ENCODE results near the gene IMMT.

Gene IMMT

GRCh38 chr2:86139981-86140380 lies 55.3 kb downstream of the IMMT start:
- no peak for DNase-seq

DNA sequence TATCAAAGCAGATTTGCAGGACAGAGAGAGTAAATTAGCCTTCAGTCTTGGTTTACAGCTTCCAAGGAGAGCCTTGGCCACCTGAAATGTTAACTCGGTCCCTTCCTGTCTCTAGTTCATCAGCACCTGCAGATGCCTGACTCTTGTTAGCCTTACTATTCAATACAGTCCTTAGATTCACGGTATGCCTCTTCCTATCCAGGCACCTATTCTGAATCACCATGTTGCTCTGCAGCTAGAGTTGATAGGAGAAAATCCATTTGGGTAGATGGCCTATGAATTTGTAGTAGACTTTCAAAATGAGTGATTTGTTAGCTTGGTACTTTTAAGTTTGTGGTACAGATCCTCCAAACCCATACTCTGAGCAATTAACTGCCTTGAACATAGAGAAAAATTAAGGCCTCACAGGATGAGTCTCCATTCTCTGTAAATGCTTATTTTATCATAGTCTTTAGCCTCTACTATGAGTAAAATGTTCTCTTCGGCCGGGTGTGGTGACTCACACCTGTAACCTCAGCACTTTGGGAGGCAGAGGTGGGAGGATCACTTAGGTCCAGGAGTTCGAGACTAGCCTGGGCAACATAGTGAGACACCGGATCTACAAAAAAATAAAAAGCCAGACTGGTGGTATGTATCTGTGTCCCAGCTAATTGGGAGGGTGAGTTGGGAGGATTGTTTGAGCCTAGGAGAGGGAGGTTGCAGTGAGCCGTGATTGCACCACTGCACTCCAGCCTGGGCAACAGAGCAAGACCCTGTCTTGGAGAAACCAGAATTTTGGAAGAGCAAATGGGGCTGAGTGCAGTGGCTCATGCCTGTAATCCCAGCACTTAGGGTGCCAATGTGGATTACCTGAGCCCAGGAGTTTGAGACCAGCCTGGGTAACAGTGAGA lies 56.3 kb downstream of the IMMT start:
- no peak for DNase-seq

DNA sequence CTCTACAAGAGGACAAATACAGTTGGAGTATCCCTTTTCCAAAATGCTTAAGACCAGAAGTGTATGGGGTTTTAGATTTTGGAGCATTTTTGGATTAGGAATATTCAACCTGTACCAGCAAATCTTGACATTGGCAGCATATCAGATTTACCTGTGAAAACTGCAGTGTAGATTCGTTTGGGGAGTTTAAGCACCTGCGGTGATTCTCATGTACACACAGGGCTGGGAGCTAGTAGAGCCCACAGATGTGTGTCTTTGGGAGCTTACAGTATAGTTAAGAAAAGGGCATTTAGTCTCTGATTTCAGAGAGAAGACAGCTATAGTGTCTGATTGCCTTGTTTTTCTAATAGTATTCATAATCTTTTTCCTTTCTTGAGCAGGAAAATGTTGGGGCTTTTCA lies 59.1 kb downstream of the IMMT start:
- no peak for DNase-seq

DNA sequence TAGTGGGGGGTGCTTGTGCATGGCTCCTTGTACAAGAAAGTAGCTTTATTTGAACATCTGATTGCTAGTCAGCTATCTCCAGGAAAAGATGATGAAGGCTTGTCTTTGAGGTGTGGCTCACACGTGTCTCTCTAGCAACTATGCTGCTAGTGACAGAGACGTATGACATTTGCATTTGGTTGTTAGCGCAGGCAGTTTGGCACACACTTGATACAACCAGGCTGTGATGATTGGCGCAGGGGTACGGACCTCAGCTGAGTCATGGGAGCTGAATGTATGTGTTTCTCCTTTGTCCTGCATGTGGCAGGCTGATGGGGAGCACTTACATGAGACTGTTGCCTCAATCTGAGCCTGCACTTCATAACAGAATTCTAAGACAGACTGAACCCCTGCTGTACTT lies 59.6 kb downstream of the IMMT start:
- no peak for DNase-seq

DNA sequence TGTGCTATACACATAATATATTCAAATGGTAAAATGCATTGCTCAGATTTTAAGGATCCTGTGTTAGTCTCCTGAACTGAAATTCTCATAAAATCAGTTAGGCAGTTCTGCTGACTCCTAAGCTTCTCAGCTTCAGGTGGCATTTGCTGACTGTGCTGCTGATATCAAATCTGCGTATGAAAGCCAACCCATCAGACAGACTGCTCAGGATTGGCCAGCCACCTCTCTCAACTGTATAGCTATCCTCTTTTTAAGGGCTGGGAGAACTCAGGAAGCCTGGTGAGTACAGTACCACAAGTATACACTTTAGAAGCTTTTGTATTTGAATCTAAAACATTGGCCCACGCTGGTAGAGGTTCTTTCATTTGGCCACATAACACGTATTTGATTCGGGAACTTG lies 60.6 kb downstream of the IMMT start:
- DNase-seq, result no peak

DNA sequence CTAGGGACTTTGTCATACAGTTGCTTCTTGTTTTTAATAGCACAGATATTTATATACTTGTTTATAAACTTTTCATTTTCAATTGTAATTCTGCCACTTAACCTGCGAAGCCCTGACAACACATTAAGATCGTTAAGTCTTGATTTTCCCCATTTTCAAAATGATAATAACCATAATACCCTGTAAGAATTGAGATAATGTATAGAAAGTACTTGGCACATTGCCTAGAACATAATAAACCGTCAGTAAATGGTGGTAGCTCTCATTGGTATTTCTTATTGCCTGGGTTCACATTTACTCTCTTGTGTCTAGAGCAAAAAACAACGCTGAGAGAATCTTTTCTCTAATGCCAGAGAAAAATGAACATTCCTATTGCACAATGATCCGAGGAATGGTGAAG lies 70.6 kb downstream of the IMMT start:
- DNase-seq, result no peak

- DNase-seq, result no peak
Measured at GRCh38 chr2:86123328-86123925, 71.8 kb downstream of the IMMT start.

- no peak for DNase-seq
Measured at GRCh38 chr2:86118130-86118529, 77.1 kb downstream of the IMMT start.

GRCh38 chr2:86107031-86107430 lies 88.2 kb downstream of the IMMT start:
- no peak for DNase-seq

DNA sequence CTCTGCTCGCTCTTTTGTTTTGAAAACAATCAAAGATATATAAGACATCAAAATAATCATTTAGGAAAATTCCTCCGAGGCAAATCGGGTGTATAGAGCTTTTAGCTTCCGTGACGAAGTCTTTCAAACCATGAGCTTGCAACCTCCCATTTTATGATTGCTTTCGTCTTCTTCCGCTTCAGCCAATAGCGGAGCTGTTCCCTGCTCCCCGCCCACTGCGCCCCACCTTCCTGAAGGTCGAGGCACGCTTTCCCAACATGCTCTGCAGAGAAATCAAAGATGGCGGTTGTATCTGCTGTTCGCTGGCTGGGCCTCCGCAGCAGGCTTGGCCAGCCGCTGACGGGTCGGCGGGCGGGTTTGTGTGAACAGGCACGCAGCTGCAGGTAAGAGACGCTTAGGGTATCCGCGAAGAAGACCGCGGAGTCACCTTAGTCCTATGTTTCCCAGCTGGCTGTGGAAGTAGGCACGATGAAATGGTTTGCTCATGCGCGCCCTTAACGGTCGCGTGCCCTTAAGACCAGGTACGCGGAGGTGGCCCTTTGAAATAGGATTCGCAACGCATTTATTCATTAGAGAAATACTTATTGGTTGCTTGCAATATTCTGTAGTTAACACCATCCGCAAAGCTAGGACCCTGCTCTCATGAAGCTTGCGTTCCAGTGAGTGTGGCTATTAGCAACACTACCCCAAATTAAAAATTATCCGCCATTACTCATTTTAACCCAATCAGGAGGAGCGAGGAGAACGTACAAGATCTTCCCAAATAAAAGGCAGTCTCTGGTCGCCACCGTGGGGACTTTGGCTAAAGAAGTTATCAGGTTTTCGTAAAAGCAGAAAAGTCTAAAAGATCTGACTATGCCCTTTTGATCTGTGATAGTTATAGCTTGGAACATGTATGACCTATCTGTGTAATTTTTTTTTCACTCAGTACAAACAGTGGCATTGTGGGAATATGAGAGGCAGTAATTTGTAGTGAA lies 89.0 kb downstream of the IMMT start, which contains the start of gene PTCD3:
TSS of gene PTCD3 (plus strand) at position 267 of the 977 bp plus-strand sequence. CDS start at position 280, 13 bp downstream.
- DNase-seq, result peak; percentile 98

GRCh38 chr2:86105252-86105968 lies 89.9 kb downstream of the IMMT start, which contains the start of gene POLR1A:
Gene POLR1A (minus strand): TSS chr2:86105886. CDS start chr2:86105776, 110 bp downstream.
- peak; percentile 96 for DNase-seq

GRCh38 chr2:86102157-86102556 lies 93.1 kb downstream of the IMMT start:
- DNase-seq, result no peak

- DNase-seq, result no peak
Measured at GRCh38 chr2:86097913-86098312, 97.3 kb downstream of the IMMT start.

GRCh38 chr2:86097114-86097896 lies 98.0 kb downstream of the IMMT start:
- DNase-seq, result no peak

- DNase-seq, result no peak
Measured at GRCh38 chr2:86094229-86094628, 101.0 kb downstream of the IMMT start.
